Measurements from ENCODE around the gene TMEM53. TPM values are rescaled to one million over a fixed set of nuclear protein-coding genes. Genes with fewer than 3 reads are reported as not detected.
A peak's percentile ranks its signal among the peaks of the same experiment; 100 is the strongest.
"Not testable (repeated sequence)": the region's sequence is repeated elsewhere in the genome, so short reads cannot be mapped to it uniquely, and the experiment has no call there.

The TMEM53 gene
- total RNA-seq, 1 experiment from 2014 or later, result 1.6 TPM

- Histone ChIP-seq H3K36me3 (no peaks in the 10 kb centered on the region), H3K27me3 (replicated peaks) (no peaks in the 10 kb centered on the region), H3K4me1 (replicated peaks) (peaks cover 25% of the 10 kb centered on the region), H3K9me3 (replicated peaks) (no peaks in the 10 kb centered on the region), H3K27ac (no peak overlapping the region), H3K4me3 (no peak overlapping the region; the same call in 1 of the 2 replicates)
- DNase-seq (ENCODE audit: low read depth in 1 of 2, low spot score in 2 of 2), result no peak
These were observed 905 bp upstream of the TMEM53 start for GRCh38 chr1:44675186-44675585.

- no peaks in the 10 kb centered on the region for H3K9me3 ChIP-seq (replicated peaks)
- peak overlapping the region; percentile 70 for H3K4me3 ChIP-seq
- no peak overlapping the region; the same call in 1 of the 2 replicates for H3K27ac ChIP-seq
- H3K27me3 ChIP-seq (replicated peaks), result no peaks in the 10 kb centered on the region
- H3K4me1 ChIP-seq (replicated peaks), result peaks cover 25% of the 10 kb centered on the region
- no peaks in the 10 kb centered on the region for H3K36me3 ChIP-seq
- DNase-seq (ENCODE audit: low read depth in 1 of 2, low spot score in 2 of 2), result peak in 1 of 2 experiments; percentile 13
These were observed 587 bp downstream of the TMEM53 start for GRCh38 chr1:44673675-44674112.

GRCh38 chr1:44672961-44673674 lies 1.2 kb downstream of the TMEM53 start:
- Histone ChIP-seq H3K27ac (no peak overlapping the region), H3K36me3 (no peaks in the 10 kb centered on the region)
- DNase-seq (ENCODE audit: low read depth in 1 of 2, low spot score in 2 of 2), result no peak

GRCh38 chr1:44672254-44672955 lies 1.9 kb downstream of the TMEM53 start:
- H3K36me3 ChIP-seq, result no peaks in the 10 kb centered on the region
- H3K9me3 ChIP-seq (replicated peaks), result no peaks in the 10 kb centered on the region
- DNase-seq (ENCODE audit: low read depth in 1 of 2, low spot score in 2 of 2), result peak in 1 of 2 experiments; percentile 26
- H3K4me3 ChIP-seq, result no peak overlapping the region
- peaks cover 25% of the 10 kb centered on the region for H3K4me1 ChIP-seq (replicated peaks)
- H3K27me3 ChIP-seq (replicated peaks), result no peaks in the 10 kb centered on the region
- H3K27ac ChIP-seq, result no peak overlapping the region

More at GRCh38 chr1:44672961-44673674, 1.2 kb downstream of the TMEM53 start:
- Histone ChIP-seq H3K9me3 (replicated peaks) (no peaks in the 10 kb centered on the region), H3K27me3 (replicated peaks) (no peaks in the 10 kb centered on the region), H3K4me3 (peak overlapping the region; percentile 70), H3K4me1 (replicated peaks) (peaks cover 25% of the 10 kb centered on the region)

GRCh38 chr1:44670751-44671640 lies 3.3 kb downstream of the TMEM53 start:
- Histone ChIP-seq H3K4me3 (no peak overlapping the region), H3K4me1 (replicated peaks) (peaks cover 25% of the 10 kb centered on the region), H3K27ac (no peak overlapping the region), H3K36me3 (no peaks in the 10 kb centered on the region), H3K27me3 (replicated peaks) (no peaks in the 10 kb centered on the region), H3K9me3 (replicated peaks) (no peaks in the 10 kb centered on the region)
- no peak for DNase-seq (ENCODE audit: low read depth in 1 of 2, low spot score in 2 of 2)

GRCh38 chr1:44666719-44667118 lies 7.6 kb downstream of the TMEM53 start:
- not testable (repeated sequence) for H3K9me3 ChIP-seq (replicated peaks); H3K4me3 ChIP-seq; H3K27ac ChIP-seq; H3K4me1 ChIP-seq (replicated peaks); H3K27me3 ChIP-seq (replicated peaks); DNase-seq (ENCODE audit: low read depth in 1 of 2, low spot score in 2 of 2); H3K36me3 ChIP-seq

GRCh38 chr1:44664730-44665370 lies 9.4 kb downstream of the TMEM53 start:
- Histone ChIP-seq H3K9me3 (replicated peaks) (no peaks in the 10 kb centered on the region), H3K36me3 (no peaks in the 10 kb centered on the region)
- DNase-seq (ENCODE audit: low read depth in 1 of 2, low spot score in 2 of 2), result no peak

GRCh38 chr1:44663417-44663816 lies 10.9 kb downstream of the TMEM53 start:
- Histone ChIP-seq H3K4me1 (replicated peaks) (no peaks in the 10 kb centered on the region), H3K4me3 (no peak overlapping the region), H3K27me3 (replicated peaks) (no peaks in the 10 kb centered on the region), H3K36me3 (no peaks in the 10 kb centered on the region), H3K9me3 (replicated peaks) (no peaks in the 10 kb centered on the region), H3K27ac (no peak overlapping the region)
- no peak for DNase-seq (ENCODE audit: low read depth in 1 of 2, low spot score in 2 of 2)

More at GRCh38 chr1:44664730-44665370, 9.4 kb downstream of the TMEM53 start:
- Histone ChIP-seq H3K27ac (no peak overlapping the region), H3K27me3 (replicated peaks) (no peaks in the 10 kb centered on the region), H3K4me3 (no peak overlapping the region), H3K4me1 (replicated peaks) (no peaks in the 10 kb centered on the region)

- no peak for DNase-seq (ENCODE audit: low read depth in 1 of 2, low spot score in 2 of 2)
- no peak overlapping the region for H3K4me3 ChIP-seq
- no peaks in the 10 kb centered on the region for H3K4me1 ChIP-seq (replicated peaks)
- H3K9me3 ChIP-seq (replicated peaks), result no peaks in the 10 kb centered on the region
- H3K36me3 ChIP-seq, result no peaks in the 10 kb centered on the region
- H3K27ac ChIP-seq, result no peak overlapping the region
- no peaks in the 10 kb centered on the region for H3K27me3 ChIP-seq (replicated peaks)
These were observed 11.6 kb downstream of the TMEM53 start for GRCh38 chr1:44662683-44663030.

- Histone ChIP-seq H3K4me3 (no peak overlapping the region), H3K9me3 (replicated peaks) (no peaks in the 10 kb centered on the region), H3K4me1 (replicated peaks) (no peaks in the 10 kb centered on the region), H3K27ac (no peak overlapping the region), H3K36me3 (no peaks in the 10 kb centered on the region), H3K27me3 (replicated peaks) (no peaks in the 10 kb centered on the region)
- no peak for DNase-seq (ENCODE audit: low read depth in 1 of 2, low spot score in 2 of 2)
These were observed 12.2 kb downstream of the TMEM53 start for GRCh38 chr1:44661781-44662682.

- Histone ChIP-seq H3K36me3 (no peaks in the 10 kb centered on the region), H3K27ac (no peak overlapping the region), H3K27me3 (replicated peaks) (no peaks in the 10 kb centered on the region), H3K4me3 (no peak overlapping the region), H3K9me3 (replicated peaks) (no peaks in the 10 kb centered on the region), H3K4me1 (replicated peaks) (no peaks in the 10 kb centered on the region)
- DNase-seq (ENCODE audit: low read depth in 1 of 2, low spot score in 2 of 2), result no peak
These were observed 14.1 kb downstream of the TMEM53 start for GRCh38 chr1:44660176-44660575.

GRCh38 chr1:44659566-44659965 lies 14.7 kb downstream of the TMEM53 start:
- no peaks in the 10 kb centered on the region for H3K4me1 ChIP-seq (replicated peaks)
- H3K36me3 ChIP-seq, result no peaks in the 10 kb centered on the region
- DNase-seq (ENCODE audit: low read depth in 1 of 2, low spot score in 2 of 2), result no peak
- H3K9me3 ChIP-seq (replicated peaks), result no peaks in the 10 kb centered on the region
- H3K27ac ChIP-seq, result no peak overlapping the region
- no peak overlapping the region for H3K4me3 ChIP-seq
- H3K27me3 ChIP-seq (replicated peaks), result no peaks in the 10 kb centered on the region
